Suppressor macrophage (primary cell): ENCODE measurements around the gene LPO.

ENCODE experiments used
- DNase-seq, 4 experiments: peaks; one replicate each; pipeline ENCODE4 v3.0.0-alpha.2; 2020 to 2022
- total RNA-seq, 17 experiments: gene quantifications; one replicate each; lab custom pipeline; 2026; ENCODE audit warnings: mixed read lengths in 6 of 17, inconsistent platforms in 3 of 17; lab: John Stamatoyannopoulos, UW

Gene LPO
- 0 to 2.8 (median 0.05) reads per million in 17 experiments for total RNA-seq

GRCh38 chr17:58238147-58238634, at the start of gene LPO:
Gene LPO, plus strand, starts transcription at chr17:58238584. Its CDS starts 4,396 bp downstream, at chr17:58242980.
- DNase-seq = no peak

GRCh38 chr17:58189436-58190146, 48.8 kb upstream of the LPO start:
- peak; percentile 16 to 46 (median 34) for DNase-seq

GRCh38 chr17:58191241-58191896, 47.0 kb upstream of the LPO start:
- no peak for DNase-seq

- DNase-seq = no peak
Observed at GRCh38 chr17:58192612-58193011, 45.8 kb upstream of the LPO start, which contains the start of gene EPX. Gene EPX, plus strand, starts transcription at chr17:58192726. Its CDS starts 121 bp downstream, at chr17:58192847.

- no peak for DNase-seq
Observed at GRCh38 chr17:58193641-58194255, 44.6 kb upstream of the LPO start.

GRCh38 chr17:58195518-58196123, 42.8 kb upstream of the LPO start:
- DNase-seq = no peak

GRCh38 chr17:58196610-58197009, 41.8 kb upstream of the LPO start:
- DNase-seq = no peak

GRCh38 chr17:58200024-58200633, 38.3 kb upstream of the LPO start:
- DNase-seq = peak; percentile 79 to 85 (median 82)

- no peak for DNase-seq
Observed at GRCh38 chr17:58202859-58203258, 35.5 kb upstream of the LPO start.

- DNase-seq = no peak
Observed at GRCh38 chr17:58204796-58205195, 33.6 kb upstream of the LPO start.

GRCh38 chr17:58205936-58206335, 32.4 kb upstream of the LPO start:
- no peak for DNase-seq

GRCh38 chr17:58207451-58207850, 30.9 kb upstream of the LPO start:
- no peak for DNase-seq

- no peak for DNase-seq
Observed at GRCh38 chr17:58208344-58208743, 30.0 kb upstream of the LPO start.

- peak in 3 of 4 experiments; percentile 12 to 24 (median 24) for DNase-seq
Observed at GRCh38 chr17:58210922-58211321, 27.5 kb upstream of the LPO start.

- DNase-seq = no peak
Observed at GRCh38 chr17:58215685-58216084, 22.7 kb upstream of the LPO start.

GRCh38 chr17:58217766-58218165, 20.6 kb upstream of the LPO start:
- DNase-seq = no peak

- DNase-seq = peak; percentile 96 to 98 (median 98)
Observed at GRCh38 chr17:58219007-58219788, 19.2 kb upstream of the LPO start, which contains the start of gene MKS1. Gene MKS1, minus strand, starts transcription at chr17:58219255. Its CDS starts 25 bp downstream, at chr17:58219230.

- peak in 1 of 4 experiments; percentile 15 for DNase-seq
Observed at GRCh38 chr17:58219789-58220183, 18.6 kb upstream of the LPO start.

- DNase-seq = peak in 3 of 4 experiments; percentile 20 to 56 (median 47)
Observed at GRCh38 chr17:58224315-58224714, 14.1 kb upstream of the LPO start.

- DNase-seq = no peak
Observed at GRCh38 chr17:58227733-58228132, 10.7 kb upstream of the LPO start.

GRCh38 chr17:58228679-58229078, 9.7 kb upstream of the LPO start:
- DNase-seq = no peak
